Stimulated activated CD4-positive, alpha-beta T cell treated with anti-CD3 and anti-CD28 coated beads, Interleukin-4, amount 100 ng/mL, for 24 hours (primary cell): ENCODE data around the gene TRAF1.

Experiments
- DNase-seq: peaks from one replicate; pipeline ENCODE4 v3.0.0-alpha.2; 2020

Gene TRAF1

DNA sequence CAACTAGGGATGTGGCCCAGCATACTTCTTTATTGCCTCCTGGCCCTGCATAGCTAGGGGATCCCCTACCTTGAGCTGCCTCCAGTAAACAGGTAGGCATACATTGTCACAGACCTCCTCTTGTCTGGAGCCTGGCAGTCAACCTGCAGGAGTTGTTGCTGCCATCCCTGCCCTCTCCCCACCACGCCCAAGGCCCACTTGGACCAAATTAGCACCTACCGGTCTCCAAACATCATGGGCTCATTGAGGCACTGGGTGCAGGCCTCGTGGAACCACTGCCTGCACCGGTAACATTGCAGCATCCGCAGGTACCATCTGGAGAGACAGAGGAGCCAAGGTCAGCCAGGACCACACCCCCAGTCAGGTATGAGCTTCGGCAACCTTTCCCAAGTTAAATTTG, 59.9 kb downstream of the TRAF1 start:
- DNase-seq: no peak

DNA sequence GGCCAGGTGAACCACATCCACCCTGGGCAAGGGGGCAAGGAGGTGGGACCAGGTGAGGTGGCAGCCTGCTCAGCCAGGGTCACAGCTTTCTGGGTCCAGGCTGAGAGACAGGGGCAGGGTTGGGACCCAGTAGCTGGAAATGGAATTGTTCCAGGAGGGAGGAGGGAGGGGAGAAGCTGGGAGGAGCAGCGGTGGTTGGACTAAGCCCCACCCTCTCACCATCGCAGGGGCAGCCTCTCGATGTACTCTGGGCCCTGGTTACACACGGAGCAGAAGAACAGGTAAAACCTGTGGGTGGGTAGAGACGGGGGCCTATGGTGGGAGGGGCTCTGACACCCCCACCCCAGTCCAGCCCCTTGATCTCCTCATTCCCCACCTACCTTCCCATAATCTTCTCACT, 60.8 kb downstream of the TRAF1 start:
- no peak for DNase-seq

DNA sequence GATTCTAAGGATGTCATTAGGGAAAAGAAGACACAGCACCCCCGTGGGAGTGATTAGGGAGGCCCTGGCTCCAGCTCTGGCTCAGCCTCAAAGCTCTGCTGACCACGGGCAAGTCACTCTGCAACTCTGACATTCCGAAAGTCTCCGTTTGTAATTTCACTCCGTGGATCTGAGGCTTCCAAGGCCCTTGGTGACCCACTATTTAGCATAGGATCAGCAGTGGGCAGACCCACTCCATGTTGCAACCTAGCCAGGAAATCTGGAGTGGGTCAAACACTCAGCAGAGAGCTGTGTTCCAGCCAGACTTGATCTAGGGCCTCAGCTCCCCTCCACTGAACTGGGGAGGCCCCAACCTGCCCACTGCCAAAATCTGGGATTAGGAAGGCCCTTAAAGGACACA, 61.4 kb downstream of the TRAF1 start:
- no peak for DNase-seq

DNA sequence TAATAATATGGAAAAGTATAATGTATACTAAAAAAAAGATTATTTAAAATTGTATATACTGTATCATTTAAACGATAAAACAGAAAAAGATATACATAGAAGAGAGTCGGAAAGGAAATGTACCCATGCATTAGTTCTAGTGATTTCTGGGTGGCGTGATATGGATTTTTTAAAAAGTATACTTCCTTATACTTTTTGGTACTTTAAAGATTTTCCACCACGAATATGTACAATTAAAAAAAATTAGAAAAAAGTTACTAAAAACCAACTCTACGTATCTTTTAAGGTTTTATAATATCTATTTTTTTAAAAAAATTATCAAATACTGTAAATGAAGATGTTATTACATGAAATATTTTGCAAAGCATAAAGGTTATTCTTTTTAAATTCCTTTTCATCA, 61.9 kb downstream of the TRAF1 start:
- no peak for DNase-seq

DNA sequence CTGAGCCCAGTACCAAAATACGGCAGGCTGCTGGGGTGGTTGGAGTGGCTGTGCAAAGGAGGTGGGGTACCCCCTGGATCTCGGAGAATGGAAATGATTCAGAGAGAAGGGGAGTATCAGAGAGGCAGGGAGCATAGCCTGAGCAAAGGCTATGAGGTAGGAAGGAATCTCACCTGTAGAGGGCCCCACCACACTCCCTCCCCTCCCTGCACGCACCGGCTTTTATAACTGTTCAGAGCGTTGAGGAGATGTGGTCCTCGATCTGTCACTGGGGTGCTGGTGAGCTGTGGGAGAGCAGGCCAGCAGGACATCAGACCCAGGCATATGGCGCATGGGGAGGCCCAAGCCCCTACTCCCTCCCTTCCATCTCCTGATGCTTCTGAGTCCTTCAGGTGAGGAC, 62.8 kb downstream of the TRAF1 start:
- DNase-seq: no peak

DNA sequence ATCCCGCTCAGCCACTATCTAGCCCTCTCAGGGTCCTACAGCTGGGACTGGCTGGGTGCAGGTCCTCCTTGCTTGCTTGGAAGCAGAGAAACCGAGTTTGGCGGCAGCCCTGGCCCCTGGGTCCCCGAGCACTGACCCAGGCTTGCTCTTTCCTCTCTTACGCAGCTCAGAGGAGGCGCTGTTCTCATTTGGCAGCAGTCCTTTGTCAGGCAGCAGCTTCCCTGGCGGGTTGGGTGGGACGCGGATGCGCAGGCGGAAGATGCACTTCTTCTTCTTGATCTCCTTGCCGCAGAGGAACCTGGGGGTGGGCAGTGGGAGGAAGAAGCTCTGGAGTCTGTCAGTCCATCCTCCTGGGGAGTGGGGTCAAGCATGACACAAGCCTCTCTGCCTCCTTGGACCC, 64.1 kb downstream of the TRAF1 start:
- DNase-seq: no peak

DNA sequence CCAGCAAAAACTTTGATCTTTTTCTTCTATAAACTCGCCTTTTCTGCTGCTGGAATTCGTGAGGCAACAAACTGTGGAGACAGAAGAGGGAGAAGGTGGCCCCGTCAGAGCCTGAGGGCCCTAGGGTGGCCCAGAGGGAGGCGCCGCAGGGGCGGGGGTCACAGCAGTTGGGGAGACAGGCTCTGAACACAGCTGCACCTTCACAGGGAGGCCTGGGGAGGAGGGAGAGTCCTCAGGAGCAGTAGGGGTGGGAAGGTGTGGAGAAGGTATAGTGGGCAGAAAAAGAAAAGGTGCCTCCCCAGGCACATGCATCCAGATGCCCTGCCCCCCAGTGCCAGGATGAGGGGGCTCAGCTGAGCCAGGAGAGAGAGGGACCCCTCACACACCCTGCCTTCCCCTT, 64.7 kb downstream of the TRAF1 start:
- no peak for DNase-seq

DNA sequence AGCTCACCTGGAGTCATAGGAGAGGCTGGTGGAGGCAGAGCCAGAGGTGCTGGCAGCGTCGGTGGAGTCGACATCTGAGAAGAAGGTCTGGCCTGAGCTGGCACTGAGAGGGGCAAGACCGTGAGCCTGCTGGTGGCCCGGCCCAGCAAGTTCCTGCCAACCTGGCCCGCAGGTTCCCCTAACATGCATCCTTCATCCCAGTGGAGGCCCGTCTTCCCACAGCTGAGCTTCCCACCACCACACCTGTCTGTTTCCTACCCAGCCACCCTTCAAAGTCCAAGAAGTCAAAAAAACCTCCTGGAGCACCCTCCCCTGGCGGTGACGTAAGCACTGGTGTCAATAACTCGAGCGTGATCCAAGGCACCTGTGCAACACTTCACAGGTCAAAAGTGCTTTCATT, 66.5 kb downstream of the TRAF1 start:
- DNase-seq: no peak

DNA sequence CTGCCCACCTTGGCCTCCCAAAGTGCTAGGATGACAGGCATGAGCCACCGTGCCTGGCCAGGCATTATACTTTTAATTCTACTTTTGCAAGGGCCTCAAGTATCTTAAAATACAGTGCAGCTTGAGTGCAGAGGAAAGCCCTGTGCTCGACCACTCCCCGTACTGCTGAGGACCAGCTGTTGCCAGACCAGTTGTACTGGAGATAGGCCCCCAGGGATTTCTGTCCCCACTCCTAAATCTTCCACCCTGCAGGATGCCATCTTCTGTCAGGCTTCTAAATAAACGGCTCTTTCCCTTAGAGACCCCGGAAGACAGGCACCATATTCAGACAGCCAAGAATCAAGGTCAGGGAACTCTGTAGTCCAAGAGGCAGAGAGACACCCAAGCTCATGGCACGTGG, 67.2 kb downstream of the TRAF1 start:
- no peak for DNase-seq

DNA sequence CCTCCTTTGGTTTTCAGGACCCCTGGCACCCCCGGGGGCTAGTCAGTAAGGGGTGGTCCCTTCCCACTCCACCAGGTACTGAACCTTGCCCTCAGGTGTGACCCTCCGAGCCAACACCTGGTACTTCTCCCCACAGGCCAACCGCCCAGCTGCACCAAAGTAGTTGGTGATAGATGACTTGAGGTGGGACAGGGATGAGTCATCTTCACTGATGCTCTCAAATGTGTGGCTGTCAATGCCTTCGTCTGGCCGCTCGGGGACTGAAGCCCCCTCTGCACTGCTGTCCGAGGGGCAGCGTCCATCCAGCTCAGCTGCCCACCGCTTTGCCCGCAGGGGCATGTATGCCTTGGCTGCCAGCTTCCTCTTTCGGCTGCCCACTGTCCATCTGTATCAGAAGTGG, 68.7 kb downstream of the TRAF1 start:
- no peak for DNase-seq

DNA sequence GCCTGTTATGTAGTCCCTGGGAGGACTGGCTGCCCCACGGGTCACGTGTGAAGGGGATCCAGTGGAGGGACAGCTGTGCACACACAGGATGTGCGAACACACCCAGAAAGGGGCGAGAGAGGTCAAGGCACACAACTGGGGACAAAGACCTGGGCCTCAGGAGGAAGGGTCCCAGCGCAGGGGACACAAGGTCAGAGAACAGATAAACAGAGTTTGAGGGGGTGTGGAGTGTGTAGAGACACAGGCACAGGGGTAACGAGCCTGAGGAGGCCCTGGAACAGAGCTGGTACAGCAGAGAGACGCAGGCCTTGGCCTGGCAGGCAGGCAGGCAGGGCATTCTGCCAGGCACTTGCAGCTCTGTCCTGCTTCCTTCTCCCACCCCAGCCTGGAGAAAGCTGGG, 69.1 kb downstream of the TRAF1 start:
- DNase-seq: no peak

DNA sequence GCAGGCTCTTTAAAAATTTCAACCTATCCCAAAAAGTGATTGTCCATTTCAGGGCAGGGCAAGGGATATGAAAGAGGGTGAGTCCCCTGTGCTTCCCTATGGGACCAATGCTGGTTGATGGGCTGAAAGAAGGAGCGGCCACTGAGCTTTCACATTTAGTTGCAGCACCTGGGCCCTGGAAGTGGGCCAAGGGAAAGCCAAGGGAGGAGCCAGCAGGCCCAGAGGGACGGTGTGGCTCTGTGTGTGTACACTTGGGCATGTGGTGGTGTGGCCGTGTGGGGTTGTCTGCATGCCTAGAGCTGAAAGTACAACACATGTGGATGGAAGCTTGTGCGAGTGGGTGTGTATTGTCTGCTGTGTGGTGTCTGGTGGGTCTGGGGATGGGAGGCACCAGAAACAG, 69.9 kb downstream of the TRAF1 start:
- DNase-seq: no peak

DNA sequence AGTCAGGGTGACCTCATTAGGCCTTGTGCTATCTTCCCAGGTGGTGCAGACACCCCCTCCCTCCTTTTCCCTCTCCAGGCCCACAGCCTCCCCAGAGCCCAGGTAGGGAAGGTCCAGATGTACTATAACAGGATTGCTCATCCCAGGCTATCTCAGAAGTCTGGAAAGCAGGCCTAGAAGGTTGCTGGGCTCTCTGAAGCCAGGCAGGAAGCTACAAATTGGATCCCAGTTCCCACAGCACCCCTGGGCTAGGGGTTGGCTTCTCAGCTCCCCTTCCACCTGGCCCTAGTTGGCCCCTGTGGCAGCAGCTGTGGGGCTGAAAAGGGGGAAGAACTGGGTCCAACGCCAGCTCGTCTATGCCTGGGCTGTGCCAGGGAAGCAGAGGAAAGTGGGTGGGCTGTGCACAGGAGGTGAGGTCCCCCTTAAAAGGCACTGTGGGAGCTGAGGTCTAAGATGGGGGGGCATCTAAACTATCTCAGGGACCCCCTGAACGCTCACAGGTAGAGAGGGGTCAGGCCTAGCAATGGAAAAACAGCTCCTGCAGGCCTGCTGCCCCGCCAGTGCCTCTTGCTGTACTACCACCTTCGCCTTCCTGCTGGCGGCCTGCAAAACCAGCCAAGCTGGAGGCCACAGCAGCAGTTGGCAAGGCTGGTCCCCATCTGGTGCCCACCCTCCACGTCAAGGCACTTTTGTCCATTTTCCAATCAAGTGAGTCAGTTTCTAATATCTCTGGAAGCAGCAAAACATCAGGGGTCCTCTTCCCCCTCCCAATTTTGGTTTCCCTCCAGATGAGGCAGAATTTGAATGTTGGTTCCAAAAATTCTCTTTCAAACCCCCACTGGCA, 70.5 kb downstream of the TRAF1 start:
- no peak for DNase-seq

DNA sequence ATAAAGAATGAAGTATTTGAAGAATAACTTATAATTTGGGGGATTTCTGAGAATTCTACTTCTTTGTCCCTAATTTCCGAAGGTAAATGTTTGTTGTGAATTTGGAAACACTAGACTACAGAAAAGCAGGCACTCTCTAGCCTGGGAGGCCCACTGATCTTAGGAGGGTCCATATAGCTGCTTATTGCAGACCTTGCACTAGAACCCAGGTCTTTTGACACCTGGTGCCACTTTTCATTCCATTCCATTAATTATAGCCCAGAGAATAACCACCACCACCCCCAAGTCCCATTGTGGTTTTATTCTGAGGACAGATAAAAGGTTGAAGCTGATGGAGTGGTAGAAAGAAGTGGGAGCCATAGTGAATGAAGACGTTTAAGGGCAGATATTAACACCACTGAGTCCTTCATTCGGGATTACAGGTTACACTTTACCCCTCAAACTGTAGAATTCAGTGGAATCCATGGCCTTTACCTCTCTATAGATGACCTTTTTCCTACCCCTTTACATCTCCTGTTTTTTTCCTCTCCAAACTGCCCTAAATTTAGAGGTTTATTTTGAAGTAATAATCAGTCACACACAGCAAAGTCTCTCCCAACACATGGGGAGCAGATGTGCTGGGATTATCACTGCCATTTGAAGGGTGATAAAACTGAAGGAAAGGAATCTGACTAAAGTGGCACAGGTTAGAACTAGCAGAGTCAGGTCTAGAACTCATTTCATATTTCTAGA, 71.8 kb downstream of the TRAF1 start:
- DNase-seq: no peak

DNA sequence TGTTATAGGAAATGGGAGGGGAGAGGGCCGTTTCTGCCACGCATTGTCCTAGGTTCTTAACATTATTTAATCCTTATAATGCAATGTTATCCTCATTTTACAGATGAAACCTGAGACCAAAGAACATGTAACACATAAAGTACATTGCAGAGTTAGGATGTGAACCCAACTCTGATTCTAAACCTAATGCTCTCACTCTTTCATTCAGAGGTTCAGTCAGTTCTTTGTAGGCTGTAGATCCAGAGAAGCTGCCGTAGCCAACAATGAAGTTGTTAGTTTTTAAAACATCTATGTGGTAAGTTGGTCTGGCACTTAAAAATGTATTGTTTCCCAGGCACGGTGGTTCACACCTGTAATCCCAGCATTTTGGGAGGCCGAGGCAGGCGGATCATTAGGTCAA, 73.4 kb downstream of the TRAF1 start:
- no peak for DNase-seq
